ENCODE data around the gene EVA1B. TPM values are rescaled to one million over a fixed set of nuclear protein-coding genes. Genes with fewer than 3 reads are reported as not detected.

The EVA1B gene
- polyA plus RNA-seq, 1 donor (not counting 4 experiments of a cell fraction or from before 2014, with no cell fraction given) = 2.4 TPM

DNA sequence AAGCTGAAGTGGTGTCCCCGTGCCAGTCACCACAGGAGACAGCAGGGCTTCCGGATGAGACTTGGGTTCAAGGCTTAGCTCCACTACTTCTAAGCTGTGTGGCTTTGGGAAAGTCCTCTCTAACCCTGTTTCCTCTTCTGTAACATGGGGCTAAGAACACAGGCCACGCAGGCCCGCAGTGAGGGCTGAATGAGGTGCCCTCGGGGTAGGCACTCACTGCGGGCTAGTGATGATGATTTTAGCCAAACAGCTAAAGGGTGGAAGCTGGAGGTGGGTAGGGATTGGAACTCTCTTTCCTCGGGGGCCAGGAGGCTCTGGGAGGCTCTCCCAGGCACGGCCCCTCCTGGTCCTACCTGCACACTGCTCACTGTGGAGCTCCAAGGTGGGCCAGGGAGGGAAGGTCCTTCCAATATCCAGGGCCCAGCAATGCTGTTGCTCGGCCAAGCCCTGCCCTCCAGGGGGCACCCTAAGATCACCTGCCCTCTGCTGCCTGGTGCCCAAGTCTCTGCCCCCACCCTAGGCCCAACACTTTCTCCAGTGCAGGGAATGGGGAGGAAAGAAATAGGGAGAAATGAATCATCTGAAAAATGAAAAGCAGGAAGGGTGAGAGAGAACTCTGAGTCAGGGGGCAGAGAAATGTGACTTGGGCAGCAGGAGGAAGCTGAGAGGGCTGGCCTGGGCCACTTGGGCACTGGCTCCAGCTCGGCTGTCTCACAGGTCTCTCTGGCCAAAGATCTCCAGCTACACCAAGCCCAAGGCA is 19.2 kb upstream of the EVA1B start:
- H3K27ac ChIP-seq (ENCODE audit: control insufficient read depth, insufficient read depth, low read length) = peak overlapping the region; percentile 60
- no peaks in the 10 kb centered on the region for H3K9me1 ChIP-seq (ENCODE audit: control insufficient read depth, extremely low read depth, insufficient read depth, low read length)
- dilution Hi-C loops (cut with MboI; ENCODE audit: extremely low pct_ligation_motif_present, low sequenced_read_pairs) = no loop called here
- no peak overlapping the region for H3K4me3 ChIP-seq (ENCODE audit: control insufficient read depth in 2 of 3, extremely low read depth in 1 of 3, insufficient read depth in 2 of 3, low read depth in 1 of 3, low read length in 3 of 3)
- peak overlapping the region; percentile 47 for H3K9ac ChIP-seq (ENCODE audit: control insufficient read depth, extremely low read depth, insufficient read depth, low read length)
- DNase-seq (ENCODE audit: low read depth, low spot score) (no peak), FAIRE-seq (peak; percentile 63)
- H4K20me1 ChIP-seq (ENCODE audit: control insufficient read depth, extremely low read depth, insufficient read depth, low read length) = no peaks in the 10 kb centered on the region
- no peak overlapping the region for H2AFZ ChIP-seq (ENCODE audit: control insufficient read depth, low read length)
- H3K4me1 ChIP-seq (ENCODE audit: control insufficient read depth, extremely low read depth, insufficient read depth, low read length) = peaks cover 9% of the 10 kb centered on the region
- peaks cover 21 to 34% of the 10 kb centered on the region in 2 experiments for H3K36me3 ChIP-seq (ENCODE audit: control insufficient read depth in 2 of 2, extremely low read depth in 1 of 2, insufficient read depth in 2 of 2, low read length in 2 of 2)
- no peaks in the 10 kb centered on the region for H3K9me3 ChIP-seq (ENCODE audit: control insufficient read depth, low read depth, low read length)
- no peaks in the 10 kb centered on the region for H3K79me2 ChIP-seq (ENCODE audit: control insufficient read depth, insufficient read depth, low read length)
- no peak overlapping the region for H3K4me2 ChIP-seq (ENCODE audit: control insufficient read depth, extremely low read depth, insufficient read depth, low read depth, low read length)
- no peak for TF ChIP-seq EZH2 (IDR thresholded peaks at IDR 0.05; ENCODE audit: low read length)
- peak in 2 of 3 experiments; percentile 77 to 81 for TF ChIP-seq CTCF (optimal IDR thresholded peaks at IDR 0.05 in 1 of 3, IDR thresholded peaks at IDR 0.05 in 1 of 3, conservative IDR thresholded peaks at IDR 0.05 in 1 of 3; ENCODE audit: extremely low read depth in 1 of 3, insufficient read depth in 2 of 3, low read length in 3 of 3)
- no peaks in the 10 kb centered on the region for H3K27me3 ChIP-seq (ENCODE audit: control insufficient read depth, extremely low read depth, insufficient read depth, low read length)

- H2AFZ ChIP-seq (ENCODE audit: control insufficient read depth, low read length) = no peak overlapping the region
- no peaks in the 10 kb centered on the region for H3K27me3 ChIP-seq (ENCODE audit: control insufficient read depth, extremely low read depth, insufficient read depth, low read length)
- H3K9me1 ChIP-seq (ENCODE audit: control insufficient read depth, extremely low read depth, insufficient read depth, low read length) = no peaks in the 10 kb centered on the region
- H3K4me3 ChIP-seq (ENCODE audit: control insufficient read depth in 2 of 3, extremely low read depth in 1 of 3, insufficient read depth in 2 of 3, low read depth in 1 of 3, low read length in 3 of 3) = no peak overlapping the region
- H3K36me3 ChIP-seq (ENCODE audit: control insufficient read depth in 2 of 2, extremely low read depth in 1 of 2, insufficient read depth in 2 of 2, low read length in 2 of 2) = peaks cover 16 to 29% of the 10 kb centered on the region in 2 experiments
- peaks cover 9% of the 10 kb centered on the region for H3K4me1 ChIP-seq (ENCODE audit: control insufficient read depth, extremely low read depth, insufficient read depth, low read length)
- DNase-seq (ENCODE audit: low read depth, low spot score) (no peak), FAIRE-seq (no peak)
- H3K4me2 ChIP-seq (ENCODE audit: control insufficient read depth, extremely low read depth, insufficient read depth, low read depth, low read length) = no peak overlapping the region
- no peaks in the 10 kb centered on the region for H4K20me1 ChIP-seq (ENCODE audit: control insufficient read depth, extremely low read depth, insufficient read depth, low read length)
- no peaks in the 10 kb centered on the region for H3K9me3 ChIP-seq (ENCODE audit: control insufficient read depth, low read depth, low read length)
- no peak overlapping the region for H3K27ac ChIP-seq (ENCODE audit: control insufficient read depth, insufficient read depth, low read length)
- H3K79me2 ChIP-seq (ENCODE audit: control insufficient read depth, insufficient read depth, low read length) = no peaks in the 10 kb centered on the region
- H3K9ac ChIP-seq (ENCODE audit: control insufficient read depth, extremely low read depth, insufficient read depth, low read length) = no peak overlapping the region
- dilution Hi-C loops (cut with MboI; ENCODE audit: extremely low pct_ligation_motif_present, low sequenced_read_pairs) = no loop called here
- TF ChIP-seq EZH2 (IDR thresholded peaks at IDR 0.05; ENCODE audit: low read length) (no peak), CTCF (optimal IDR thresholded peaks at IDR 0.05 in 1 of 3, IDR thresholded peaks at IDR 0.05 in 1 of 3, conservative IDR thresholded peaks at IDR 0.05 in 1 of 3; ENCODE audit: extremely low read depth in 1 of 3, insufficient read depth in 2 of 3, low read length in 3 of 3) (no peak)
Observed at GRCh38 chr1:36341626-36342320, 18.3 kb upstream of the EVA1B start.
